HG03280 (cell line): ENCODE results near the gene GPBP1.
"Not testable (repeated sequence)": the region's sequence is repeated elsewhere in the genome, so short reads cannot be mapped to it uniquely, and the experiment has no call there.

Experiments used
- ATAC-seq: cut with Tn5 transposase; IDR thresholded peaks from one replicate; pipeline ENCODE4 v1.9.1; 2021; ENCODE audit warnings: mild to moderate bottlenecking, moderate library complexity; ENCODE audit not compliant: unreplicated experiment

The GPBP1 gene

GRCh38 chr5:57276353-57276752 lies 102.5 kb downstream of the GPBP1 start:
- no peak for ATAC-seq

GRCh38 chr5:57277085-57277484 lies 103.2 kb downstream of the GPBP1 start:
- ATAC-seq = no peak

DNA sequence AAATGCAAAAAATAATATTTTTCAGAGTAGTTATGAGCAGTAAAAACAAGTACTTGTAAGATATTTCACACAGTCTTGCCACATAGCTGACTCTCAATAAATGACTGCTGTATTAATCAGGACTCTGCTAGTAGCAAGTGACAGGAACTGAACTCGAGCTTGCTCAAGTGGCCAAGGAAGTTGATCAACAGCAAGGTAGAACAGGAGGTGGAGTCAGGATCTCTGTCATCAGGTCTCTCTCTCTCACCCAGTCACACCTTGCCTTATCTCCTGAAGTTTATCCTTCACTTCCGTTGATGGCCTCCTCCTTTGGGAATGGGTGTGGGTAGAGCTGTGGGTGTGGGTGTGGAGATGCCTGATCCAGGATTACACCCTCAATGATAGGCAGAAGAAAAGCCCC lies 107.0 kb downstream of the GPBP1 start:
- no peak for ATAC-seq

DNA sequence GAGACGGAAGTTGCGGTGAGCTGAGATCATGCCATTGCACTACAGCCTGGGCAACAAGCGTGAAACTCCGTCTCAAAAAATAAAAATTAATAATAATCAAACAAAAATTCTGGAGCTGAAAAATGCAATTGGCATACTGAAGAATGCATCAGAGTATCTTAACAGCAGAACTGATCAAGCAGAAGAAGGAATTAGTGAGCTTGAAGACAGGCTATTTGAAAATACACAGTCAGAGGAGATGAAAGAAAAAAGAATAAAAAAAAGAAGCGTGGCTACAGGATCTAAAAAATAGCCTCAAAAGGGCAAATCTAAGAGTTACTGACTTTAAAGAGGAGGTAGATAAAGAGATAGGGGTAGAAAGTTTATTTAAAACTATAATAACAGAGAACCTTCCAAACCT lies 111.2 kb downstream of the GPBP1 start:
- ATAC-seq = not testable (repeated sequence)

DNA sequence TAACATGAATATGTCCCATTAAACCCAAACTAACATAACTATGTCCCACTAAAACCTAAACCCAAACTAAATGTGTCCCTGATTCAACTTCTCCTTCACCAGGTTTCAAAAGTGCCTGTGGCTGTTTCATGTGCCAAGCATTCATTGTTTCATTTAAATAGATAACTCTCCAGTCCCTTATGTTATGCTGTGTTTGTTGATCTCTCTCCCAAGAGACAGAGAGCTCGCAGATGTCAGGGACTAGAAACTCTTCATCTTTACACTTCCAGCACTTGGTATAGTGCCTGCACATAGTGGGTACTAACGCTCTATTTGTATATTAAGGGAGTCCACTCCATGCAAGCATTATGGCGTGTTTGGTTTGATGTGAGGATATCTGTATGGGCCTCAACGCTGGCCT lies 118.0 kb downstream of the GPBP1 start:
- ATAC-seq = no peak

- no peak for ATAC-seq
Measured at GRCh38 chr5:57292336-57292735, 118.5 kb downstream of the GPBP1 start.

- peak; percentile 62 for ATAC-seq
Measured at GRCh38 chr5:57298295-57298984, 124.6 kb downstream of the GPBP1 start.

GRCh38 chr5:57298985-57299491 lies 125.2 kb downstream of the GPBP1 start:
- ATAC-seq = peak; percentile 37

- ATAC-seq = no peak
Measured at GRCh38 chr5:57299986-57300385, 126.1 kb downstream of the GPBP1 start.

GRCh38 chr5:57302164-57302563 lies 128.3 kb downstream of the GPBP1 start:
- no peak for ATAC-seq

GRCh38 chr5:57302643-57303042 lies 128.8 kb downstream of the GPBP1 start:
- no peak for ATAC-seq

DNA sequence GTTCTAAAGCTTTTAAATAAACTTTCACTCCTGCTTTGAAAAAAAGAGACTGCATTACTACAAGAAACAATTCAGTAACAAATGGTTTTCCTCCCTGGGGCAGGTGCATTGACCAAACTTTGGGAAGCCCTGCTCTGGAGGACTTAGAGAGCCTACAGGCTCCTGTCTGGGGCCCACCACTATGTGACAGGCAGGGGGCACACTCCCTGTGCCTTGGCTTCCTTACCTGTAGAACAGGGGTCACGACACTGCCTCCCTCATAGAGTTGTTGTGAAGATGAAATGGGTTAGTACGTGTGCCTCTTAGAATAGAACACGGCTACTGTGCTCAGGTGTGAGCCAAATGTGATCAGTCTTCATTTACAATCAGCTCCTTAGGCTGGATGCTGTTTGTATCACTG lies 130.1 kb downstream of the GPBP1 start:
- ATAC-seq = no peak

DNA sequence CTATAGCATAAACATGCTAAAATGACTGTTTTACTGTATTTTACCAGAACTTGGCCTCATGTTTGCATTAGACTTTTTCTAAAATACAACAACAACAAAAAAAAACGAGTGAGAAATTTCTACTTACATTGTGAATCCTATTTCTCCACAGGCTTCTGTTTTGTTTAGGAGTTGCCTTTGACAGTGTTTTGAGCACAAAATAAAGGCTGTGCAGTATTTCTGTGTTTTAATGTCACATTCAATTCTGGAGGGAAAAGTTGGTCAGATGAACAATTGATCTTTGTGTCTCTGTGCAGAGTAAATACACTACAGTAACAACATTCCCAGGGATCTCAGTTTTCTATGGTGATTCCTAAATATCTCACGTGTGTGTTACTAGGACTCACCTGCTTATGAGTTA lies 131.1 kb downstream of the GPBP1 start:
- ATAC-seq = no peak

DNA sequence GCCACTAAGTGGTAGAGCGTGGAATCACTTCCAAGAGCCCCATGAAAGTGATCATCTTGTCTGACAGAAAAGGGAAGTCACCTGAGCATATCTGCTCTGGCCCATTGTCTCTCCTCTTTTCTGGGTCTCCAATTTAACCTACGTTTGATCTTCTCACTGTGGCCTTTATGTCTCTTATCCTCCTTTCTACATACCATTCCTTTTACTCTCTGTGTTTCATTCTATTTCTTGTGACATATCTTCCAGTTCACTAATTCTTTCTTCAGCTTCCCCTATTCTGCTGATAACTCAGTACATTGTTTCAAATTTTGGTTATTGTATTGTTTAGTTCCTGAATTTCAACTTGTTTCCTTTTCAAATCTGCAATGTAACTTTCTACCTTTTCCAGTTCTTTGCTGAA lies 132.5 kb downstream of the GPBP1 start:
- ATAC-seq = no peak

GRCh38 chr5:57307516-57307915 lies 133.7 kb downstream of the GPBP1 start:
- ATAC-seq = no peak

DNA sequence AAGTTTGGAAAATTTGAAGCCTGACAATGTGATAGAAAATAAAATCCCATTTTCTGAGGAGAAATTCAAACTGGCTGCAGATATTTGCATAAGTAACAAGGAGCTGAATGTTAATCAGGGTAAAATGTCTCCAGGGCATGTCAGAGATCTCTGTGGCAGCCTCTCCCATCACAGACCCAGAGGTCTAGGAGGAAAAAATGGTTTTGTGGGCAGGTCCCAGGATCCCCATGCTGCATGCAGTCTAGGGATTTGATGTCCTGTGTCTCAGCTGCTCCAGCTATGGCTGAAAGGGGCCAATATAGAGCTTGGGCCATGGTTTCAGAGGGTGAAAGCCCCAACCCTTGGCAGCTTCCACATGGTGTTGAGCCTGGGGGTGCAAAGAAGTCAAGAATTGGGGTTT lies 135.2 kb downstream of the GPBP1 start:
- not testable (repeated sequence) for ATAC-seq

DNA sequence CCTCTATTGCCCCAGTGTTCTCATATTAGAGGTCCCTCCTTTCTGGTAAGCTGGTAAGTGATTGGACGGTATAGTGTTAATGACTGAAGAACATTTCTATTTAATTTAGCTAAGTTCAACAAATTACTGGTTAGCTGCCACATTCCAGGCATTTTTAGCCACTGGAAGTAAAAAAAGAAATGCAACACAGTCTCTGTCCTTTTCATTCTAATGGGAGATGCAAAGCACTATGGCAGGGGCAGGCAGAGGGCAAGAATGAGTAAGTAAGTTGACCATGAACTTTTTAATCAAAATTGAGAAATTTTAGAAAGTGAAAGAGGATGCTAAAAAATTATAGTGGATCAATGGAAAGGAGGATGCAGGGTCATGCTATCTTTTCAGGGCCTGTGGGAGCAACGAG lies 137.4 kb downstream of the GPBP1 start:
- ATAC-seq = no peak

- ATAC-seq = no peak
Measured at GRCh38 chr5:57311921-57312735, 138.3 kb downstream of the GPBP1 start.

DNA sequence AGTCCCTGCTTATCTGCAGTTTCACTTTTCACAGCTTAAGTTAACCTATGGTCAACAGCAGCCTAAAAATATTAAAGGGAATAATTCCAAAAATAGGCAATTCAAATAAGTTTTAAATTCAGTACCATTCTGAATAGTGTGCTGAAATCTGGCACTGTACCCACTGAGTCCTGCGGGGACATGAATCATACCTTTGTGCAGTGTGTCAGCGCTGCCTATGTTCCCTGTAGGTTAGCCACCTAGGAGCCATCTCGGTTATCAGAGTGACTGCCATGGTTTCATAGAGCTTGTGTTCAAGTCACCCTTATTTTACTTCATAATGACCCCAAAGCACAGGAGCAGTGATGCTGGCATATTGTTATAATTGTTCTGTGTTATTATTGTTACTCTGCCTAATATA lies 139.9 kb downstream of the GPBP1 start:
- ATAC-seq = no peak
